ENCODE data around the gene FKBP1B. TPM values are rescaled to one million over a fixed set of nuclear protein-coding genes. Genes with fewer than 3 reads are reported as not detected.

The FKBP1B gene
- total and polyA plus RNA-seq, 2 donors (not counting 3 experiments of a cell fraction or from before 2014, with no cell fraction given) = 12.9 to 40.2 TPM

- Histone ChIP-seq H3K36me3 (ENCODE audit: control insufficient read depth in 2 of 2, extremely low read depth in 1 of 2, insufficient read depth in 2 of 2, low read length in 2 of 2) (peaks cover 7 to 9% of the 10 kb centered on the region in 2 experiments), H3K27me3 (ENCODE audit: control insufficient read depth in 2 of 2, insufficient read depth in 2 of 2, low read length in 2 of 2) (no peaks in the 10 kb centered on the region), H2AFZ (ENCODE audit: low read depth, low read length) (no peak overlapping the region), H3K79me2 (ENCODE audit: control insufficient read depth, insufficient read depth, low read length) (no peaks in the 10 kb centered on the region), H3K4me3 (replicated peaks in 1 of 3; ENCODE audit: insufficient read depth in 1 of 3, low read depth in 1 of 3, low read length in 3 of 3) (no peak overlapping the region), H3K4me1 (ENCODE audit: control insufficient read depth, extremely low read depth, insufficient read depth, low read length) (no peaks in the 10 kb centered on the region), H3K9me3 (replicated peaks; ENCODE audit: control insufficient read depth, insufficient read depth, low read length) (no peaks in the 10 kb centered on the region), H3K9ac (replicated peaks; ENCODE audit: extremely low read depth, insufficient read depth, low read length) (no peak overlapping the region), H3K27ac (ENCODE audit: insufficient read depth, low read depth, low read length) (no peak overlapping the region), H3K4me2 (ENCODE audit: insufficient read depth, low read length) (no peak overlapping the region), H3K9me1 (replicated peaks; ENCODE audit: control insufficient read depth, extremely low read depth, insufficient read depth, low read length) (no peaks in the 10 kb centered on the region), H4K20me1 (replicated peaks; ENCODE audit: control insufficient read depth, extremely low read depth, insufficient read depth, low read length) (no peaks in the 10 kb centered on the region)
- intact Hi-C loops (cut with micrococcal nuclease) (no loop called here), dilution Hi-C loops (cut with MboI; ENCODE audit: extremely low pct_ligation_motif_present, low sequenced_read_pairs) (no loop called here)
- DNase-seq (ENCODE audit: low read depth, low spot score) = no peak
- ChIA-PET CTCF (interaction anchor here (1.0 to 1.2 kb wide), 4 partner anchors 11 to 202 kb away, joined by 3 to 5 read pairs (median 3); partner anchors contain the start of gene ATAD2B), POLR2A (interaction anchor here (0.6 kb wide), 1 partner anchor 64 kb away, joined by 5 read pairs; no protein-coding TSS in a partner anchor)
- TF ChIP-seq FOS (IDR thresholded peaks at IDR 0.05; ENCODE audit: borderline replicate concordance, insufficient read depth, low read length) (no peak), GATA2 (IDR thresholded peaks at IDR 0.05; ENCODE audit: insufficient read depth, insufficient read length, low read depth, low read length) (no peak), POLR2A (IDR thresholded peaks at IDR 0.05; ENCODE audit: low read depth, low read length) (no peak), JUN (IDR thresholded peaks at IDR 0.05; ENCODE audit: borderline replicate concordance, insufficient read depth, insufficient read length, low read depth) (no peak), POLR2AphosphoS5 (IDR thresholded peaks at IDR 0.05; ENCODE audit: insufficient read depth, low read depth, low read length) (no peak), EZH2 (IDR thresholded peaks at IDR 0.05; ENCODE audit: borderline replicate concordance, low read depth, low read length, severe bottlenecking) (no peak), MYC (IDR thresholded peaks at IDR 0.05; ENCODE audit: low read depth, low read length) (no peak)
- TF ChIP-seq, protein P1, sequence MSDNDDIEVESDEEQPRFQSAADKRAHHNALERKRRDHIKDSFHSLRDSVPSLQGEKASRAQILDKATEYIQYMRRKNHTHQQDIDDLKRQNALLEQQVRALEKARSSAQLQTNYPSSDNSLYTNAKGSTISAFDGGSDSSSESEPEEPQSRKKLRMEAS (IDR thresholded peaks at IDR 0.05; ENCODE audit: insufficient read depth, insufficient read length) = no peak
- TF ChIP-seq, protein P2, sequence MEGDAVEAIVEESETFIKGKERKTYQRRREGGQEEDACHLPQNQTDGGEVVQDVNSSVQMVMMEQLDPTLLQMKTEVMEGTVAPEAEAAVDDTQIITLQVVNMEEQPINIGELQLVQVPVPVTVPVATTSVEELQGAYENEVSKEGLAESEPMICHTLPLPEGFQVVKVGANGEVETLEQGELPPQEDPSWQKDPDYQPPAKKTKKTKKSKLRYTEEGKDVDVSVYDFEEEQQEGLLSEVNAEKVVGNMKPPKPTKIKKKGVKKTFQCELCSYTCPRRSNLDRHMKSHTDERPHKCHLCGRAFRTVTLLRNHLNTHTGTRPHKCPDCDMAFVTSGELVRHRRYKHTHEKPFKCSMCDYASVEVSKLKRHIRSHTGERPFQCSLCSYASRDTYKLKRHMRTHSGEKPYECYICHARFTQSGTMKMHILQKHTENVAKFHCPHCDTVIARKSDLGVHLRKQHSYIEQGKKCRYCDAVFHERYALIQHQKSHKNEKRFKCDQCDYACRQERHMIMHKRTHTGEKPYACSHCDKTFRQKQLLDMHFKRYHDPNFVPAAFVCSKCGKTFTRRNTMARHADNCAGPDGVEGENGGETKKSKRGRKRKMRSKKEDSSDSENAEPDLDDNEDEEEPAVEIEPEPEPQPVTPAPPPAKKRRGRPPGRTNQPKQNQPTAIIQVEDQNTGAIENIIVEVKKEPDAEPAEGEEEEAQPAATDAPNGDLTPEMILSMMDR (IDR thresholded peaks at IDR 0.05; ENCODE audit: extremely low read depth in 1 of 2, insufficient read depth in 1 of 2, low read depth in 1 of 2, low read length in 2 of 2) = no peak
- no TSS peak for BruUV-seq (replicated peaks)
- no peak for FAIRE-seq
Observed at GRCh38 chr2:24026233-24026632, 23.3 kb upstream of the FKBP1B start.
